Fibroblast of skin of right biceps (primary cell): ENCODE results near the gene SLC29A2.

Experiments used
- DNase-seq: peaks from one replicate; pipeline ENCODE4 v3.0.0-alpha.2; 2013

SLC29A2 gene

DNA sequence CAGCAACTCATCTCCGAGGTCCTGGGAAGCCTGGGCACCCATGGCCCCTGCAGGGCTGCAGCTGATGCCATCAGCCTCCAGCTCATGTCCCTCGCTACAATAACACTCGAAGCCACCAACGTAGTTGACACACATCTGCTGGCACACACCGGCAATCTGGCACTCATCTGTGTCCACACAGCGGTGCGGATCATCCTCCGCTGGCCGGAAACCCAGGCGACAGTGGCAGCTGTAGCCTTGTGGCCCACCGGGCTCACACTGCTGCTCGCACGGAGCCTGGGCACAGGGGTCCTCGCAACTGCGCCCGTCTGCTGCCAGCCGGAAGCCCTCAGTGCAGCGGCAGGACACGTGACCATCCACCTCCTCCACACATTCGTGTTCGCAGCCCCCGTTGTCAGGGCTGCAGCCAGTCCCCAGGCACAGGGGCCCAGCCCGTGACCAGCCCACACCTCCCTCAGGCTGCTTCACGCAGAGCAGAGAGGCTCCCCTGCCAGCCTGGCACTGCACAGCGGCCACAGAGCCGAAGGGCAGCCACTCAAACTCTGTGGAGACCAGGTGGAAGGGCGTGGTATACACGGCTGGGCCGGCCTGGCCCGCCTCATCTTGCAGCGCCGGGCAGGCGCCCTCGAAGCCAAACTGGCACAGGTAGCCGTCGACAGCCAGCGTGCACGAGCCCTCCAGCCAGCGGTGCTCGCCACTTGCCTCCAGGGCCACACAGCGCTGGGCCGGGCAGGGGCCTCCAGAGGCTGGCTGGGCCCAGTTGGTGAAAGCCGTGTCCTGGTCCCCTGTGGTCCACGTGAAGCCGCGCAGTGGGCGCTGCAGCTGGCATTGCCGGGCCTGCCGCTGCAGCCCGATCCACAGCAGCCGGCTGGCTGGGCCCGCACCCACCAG lies 55.4 kb downstream of the SLC29A2 start:
- no peak for DNase-seq

DNA sequence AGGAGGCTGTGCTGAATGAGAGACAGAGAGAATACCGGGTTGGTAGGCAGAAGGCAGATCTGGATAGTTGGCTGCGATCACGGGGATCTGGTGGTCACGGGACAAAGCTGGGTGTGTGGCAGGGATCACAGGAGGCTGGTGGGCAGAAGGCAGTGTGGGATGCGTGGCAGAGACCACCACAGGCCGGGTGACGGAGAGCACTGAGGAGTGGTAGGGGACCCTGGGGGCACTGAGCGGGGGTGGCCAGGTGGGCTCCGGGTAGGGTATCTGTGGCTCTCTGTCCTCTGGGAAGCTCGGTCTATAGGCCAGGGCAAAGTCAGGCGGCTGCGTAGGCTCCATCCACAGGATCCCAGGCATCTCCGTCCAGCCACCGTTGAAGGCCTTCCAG lies 56.1 kb downstream of the SLC29A2 start:
- DNase-seq = no peak

DNA sequence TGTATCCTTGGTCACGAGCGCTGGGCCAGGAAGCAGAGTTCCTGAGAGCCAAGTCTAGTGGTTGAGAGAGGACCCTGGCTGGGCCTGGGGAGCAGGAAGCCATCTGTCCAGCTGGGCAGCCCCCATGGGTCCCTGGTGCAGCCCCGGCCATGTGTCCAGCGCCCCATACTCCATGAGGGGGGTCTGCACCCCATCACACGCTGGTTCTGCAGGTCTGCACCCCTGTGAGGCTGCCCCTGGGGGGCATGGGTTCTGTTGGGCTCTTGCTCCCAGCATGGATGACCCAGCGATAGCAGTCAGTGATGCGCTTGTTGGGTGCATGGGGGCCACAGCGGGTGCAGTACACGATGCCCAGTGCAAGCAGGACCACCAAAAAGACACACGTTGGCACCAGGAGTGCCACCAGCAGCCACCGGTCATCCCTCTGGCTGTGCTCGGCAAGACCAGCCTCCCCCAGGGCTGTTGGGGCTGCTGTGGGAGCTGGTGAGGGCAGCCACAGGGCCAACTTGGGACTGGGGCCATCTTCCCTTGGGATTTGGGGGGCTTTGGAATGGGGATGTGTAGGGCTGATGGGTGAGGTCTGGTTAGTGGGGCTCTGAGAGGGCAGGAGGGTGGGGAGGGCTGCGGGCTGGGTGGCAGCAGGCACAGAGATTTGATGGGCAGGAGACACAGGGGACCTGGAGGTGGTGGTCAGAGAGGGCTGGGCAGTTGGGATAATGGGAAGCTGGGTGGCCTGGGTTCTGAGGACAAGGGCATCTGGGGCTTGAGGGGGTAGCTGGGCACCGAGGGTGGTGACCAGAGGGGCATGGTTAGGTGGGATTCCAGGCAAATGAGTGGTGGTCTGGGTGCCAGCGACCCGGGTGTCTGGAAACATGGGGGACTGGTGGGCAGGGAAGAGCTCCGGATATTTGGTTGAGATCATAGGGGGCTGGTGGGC lies 56.7 kb downstream of the SLC29A2 start:
- DNase-seq = no peak

DNA sequence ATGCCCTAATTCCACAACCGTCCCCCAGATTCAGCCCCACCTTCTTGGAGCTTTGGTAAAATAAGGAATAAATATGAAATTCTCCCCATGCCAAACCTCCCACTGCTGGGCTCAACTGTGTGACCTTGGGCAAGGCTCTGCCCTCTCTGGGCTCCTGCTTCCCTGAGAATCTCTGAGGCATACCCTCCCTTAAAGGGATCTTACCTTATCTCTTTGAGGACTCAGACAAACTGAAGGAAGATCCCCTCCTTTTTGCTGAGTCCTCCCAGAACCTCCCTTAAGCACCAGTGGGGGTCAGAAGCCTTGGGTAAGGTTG lies 57.4 kb downstream of the SLC29A2 start:
- no peak for DNase-seq

DNA sequence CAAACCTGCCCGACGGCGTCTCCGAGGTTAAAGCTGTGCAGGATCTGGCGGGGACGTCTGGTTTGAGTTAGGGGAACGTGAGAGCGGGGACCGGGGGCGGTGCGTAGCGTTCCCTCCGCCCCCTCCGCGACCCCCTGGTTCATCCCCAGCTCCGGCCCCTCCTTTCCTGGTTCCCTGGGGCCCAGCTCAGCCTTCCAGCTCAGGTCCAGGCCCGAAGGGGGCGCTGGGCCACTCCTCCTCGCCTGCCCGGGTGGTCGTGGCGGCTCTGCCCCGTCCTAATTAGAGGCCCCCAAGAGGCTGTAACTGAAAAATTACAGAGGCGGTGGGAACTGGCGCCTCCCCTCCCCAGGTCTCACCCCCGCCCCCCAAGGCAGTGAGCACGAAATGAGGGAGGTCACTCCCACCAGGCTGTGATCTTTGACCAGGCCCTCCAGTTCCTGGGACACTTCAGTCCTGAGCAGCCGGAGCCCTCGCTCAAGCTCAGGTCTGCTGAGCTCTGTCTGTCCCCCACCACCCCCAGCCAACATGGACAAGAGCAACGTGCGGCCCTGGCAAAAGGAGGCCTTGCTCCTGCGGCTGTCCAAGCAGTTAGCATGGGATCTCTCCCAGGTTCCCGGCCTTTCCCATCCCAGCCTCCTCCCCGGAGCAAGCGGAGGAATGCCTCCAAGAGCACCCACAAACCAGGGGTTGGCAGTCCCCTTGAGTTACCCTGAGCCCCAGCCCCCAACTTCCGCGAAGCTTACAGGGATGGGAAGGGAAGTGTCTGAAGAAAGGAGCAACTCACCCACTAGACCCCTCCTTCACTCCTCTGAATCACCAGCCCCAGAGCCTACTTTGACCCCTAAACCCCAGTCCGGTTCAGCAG lies 58.0 kb downstream of the SLC29A2 start:
- DNase-seq = peak; percentile 67

DNA sequence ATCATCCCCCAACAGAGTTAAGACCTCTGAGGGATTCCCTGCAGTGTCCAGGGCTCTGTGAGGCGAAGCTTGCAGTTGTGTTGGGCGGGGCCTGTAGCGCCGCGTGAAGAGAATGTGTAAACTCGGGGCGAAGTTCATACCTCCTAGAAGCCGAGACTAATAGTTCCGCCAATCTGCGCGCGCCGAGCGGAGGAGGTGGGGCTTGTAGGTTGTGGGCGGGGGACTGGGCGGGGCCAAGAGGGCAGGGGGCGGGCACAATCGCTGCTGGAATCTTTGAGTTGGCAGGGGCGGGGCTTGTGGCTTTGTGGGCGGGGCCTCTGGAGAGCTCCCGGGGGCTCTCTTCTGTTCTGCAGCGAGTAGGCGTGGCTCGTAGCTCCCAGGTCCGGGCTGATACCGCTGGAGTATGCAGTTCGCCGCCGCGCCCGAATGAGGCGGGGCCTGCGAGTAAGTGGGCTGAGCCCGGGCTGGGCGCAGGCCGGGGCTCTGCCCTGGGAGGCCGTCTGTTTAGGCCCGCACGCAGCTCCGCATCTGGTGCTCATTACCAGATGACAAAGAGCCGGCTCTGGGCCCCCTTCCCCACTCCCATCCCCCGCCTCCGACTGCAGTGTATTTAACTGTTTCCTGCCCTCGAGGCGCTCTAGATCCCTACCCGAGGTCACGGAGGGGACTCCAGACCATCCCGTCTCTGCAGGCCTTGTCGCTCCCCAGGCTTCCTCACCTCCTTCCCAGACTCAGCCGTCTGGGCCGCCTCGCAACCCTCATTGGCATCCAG lies 58.8 kb downstream of the SLC29A2 start:
- peak; percentile 100 for DNase-seq
